LNCaP clone FGC (cell line): Measurements from ENCODE around the gene CSPG4.
"Not testable (repeated sequence)": the region's sequence is repeated elsewhere in the genome, so short reads cannot be mapped to it uniquely, and the experiment has no call there.

Experiments
- DNase-seq: peaks from one replicate; pipeline ENCODE4 v3.0.0-alpha.2; 2011; ENCODE audit warnings: low read depth
- H3K4me3 ChIP-seq: 2 replicates; pipeline ENCODE4 v1.5.1; 2011; ENCODE audit warnings: mild to moderate bottlenecking, low read depth, low read length, control low read depth
- TF ChIP-seq, protein P1 (sequence below): IDR thresholded peaks from 2 replicates; pipeline ENCODE4 v1.5.1; 2012; ENCODE audit warnings: mild to moderate bottlenecking; ENCODE audit not compliant: control insufficient read depth, insufficient read depth; ENCODE audit errors: extremely low read depth

CSPG4 gene

GRCh38 chr15:75683646-75684312, 28.9 kb downstream of the CSPG4 start:
- not testable (repeated sequence) for H3K4me3 ChIP-seq, DNase-seq
- TF ChIP-seq, protein P1, sequence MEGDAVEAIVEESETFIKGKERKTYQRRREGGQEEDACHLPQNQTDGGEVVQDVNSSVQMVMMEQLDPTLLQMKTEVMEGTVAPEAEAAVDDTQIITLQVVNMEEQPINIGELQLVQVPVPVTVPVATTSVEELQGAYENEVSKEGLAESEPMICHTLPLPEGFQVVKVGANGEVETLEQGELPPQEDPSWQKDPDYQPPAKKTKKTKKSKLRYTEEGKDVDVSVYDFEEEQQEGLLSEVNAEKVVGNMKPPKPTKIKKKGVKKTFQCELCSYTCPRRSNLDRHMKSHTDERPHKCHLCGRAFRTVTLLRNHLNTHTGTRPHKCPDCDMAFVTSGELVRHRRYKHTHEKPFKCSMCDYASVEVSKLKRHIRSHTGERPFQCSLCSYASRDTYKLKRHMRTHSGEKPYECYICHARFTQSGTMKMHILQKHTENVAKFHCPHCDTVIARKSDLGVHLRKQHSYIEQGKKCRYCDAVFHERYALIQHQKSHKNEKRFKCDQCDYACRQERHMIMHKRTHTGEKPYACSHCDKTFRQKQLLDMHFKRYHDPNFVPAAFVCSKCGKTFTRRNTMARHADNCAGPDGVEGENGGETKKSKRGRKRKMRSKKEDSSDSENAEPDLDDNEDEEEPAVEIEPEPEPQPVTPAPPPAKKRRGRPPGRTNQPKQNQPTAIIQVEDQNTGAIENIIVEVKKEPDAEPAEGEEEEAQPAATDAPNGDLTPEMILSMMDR = peak; percentile 84

DNA sequence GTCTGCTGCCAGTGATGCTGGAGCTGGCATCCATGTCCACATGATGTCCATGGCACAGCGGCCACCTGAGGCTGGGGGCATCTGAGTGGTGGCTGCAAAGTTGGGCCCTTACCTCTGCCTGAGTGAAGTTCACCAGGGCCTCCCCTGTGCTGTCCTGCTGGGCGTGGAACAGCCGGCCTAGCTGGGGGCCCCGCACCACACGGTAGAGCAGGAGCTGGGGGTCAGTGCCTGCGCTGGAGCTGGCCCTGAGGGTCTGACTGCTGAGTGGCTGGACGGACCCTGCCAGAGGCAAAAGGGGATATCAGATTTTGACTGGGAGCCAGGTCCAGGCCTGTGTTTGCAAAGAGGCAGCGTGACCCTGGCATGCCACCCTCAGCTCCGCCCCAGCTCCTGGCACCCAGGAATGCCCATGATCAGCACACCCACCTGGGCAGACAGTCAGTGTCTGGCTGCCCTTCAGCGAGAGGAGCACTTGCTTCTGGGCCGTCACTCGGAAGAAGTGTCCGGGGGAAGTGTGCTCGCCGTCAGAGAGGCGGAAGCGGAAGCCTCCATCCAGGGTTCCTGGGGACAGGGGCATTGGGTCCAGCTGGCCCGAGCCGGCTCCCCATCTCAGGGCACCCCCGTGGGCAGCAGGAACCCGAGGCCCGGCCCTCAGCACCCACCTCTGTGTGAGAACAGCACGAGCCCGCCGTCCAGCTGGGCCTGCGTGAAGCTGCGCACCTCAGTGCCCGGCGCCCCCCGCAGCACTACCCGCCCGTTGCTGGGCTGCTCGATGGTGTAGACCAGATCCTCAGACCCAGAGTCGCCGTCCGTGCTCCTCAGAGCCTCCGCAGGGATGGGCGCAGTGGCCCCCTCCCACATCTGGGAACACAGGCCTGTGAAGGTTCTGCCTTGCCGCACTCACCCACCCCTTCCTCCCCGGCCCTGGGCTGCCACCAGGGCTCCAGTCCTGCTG, 30.2 kb downstream of the CSPG4 start:
- no peak overlapping the region for H3K4me3 ChIP-seq
- TF ChIP-seq, protein P1 = no peak
- DNase-seq = no peak

- H3K4me3 ChIP-seq = no peak overlapping the region
- TF ChIP-seq, protein P1 = no peak
- no peak for DNase-seq
Observed at GRCh38 chr15:75680007-75680789, 32.5 kb downstream of the CSPG4 start.

DNA sequence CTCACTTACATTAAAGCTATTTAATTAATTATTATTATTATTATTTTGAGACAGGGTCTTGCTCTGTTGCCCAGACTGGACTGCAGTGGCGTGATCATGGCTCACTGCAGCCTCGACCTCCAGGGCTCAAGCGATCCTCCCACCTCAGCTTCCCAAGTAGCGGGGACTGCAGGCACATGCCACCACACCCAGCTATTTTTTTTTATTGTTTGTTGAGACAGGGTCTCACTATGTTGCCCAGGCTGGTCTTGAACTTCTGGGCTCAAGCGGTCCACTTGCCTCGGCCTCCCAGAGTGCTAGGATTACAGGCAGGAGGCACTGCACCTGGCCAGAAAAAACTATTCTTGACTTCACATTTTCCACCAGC, 34.3 kb downstream of the CSPG4 start:
- DNase-seq, H3K4me3 ChIP-seq: not testable (repeated sequence)

DNA sequence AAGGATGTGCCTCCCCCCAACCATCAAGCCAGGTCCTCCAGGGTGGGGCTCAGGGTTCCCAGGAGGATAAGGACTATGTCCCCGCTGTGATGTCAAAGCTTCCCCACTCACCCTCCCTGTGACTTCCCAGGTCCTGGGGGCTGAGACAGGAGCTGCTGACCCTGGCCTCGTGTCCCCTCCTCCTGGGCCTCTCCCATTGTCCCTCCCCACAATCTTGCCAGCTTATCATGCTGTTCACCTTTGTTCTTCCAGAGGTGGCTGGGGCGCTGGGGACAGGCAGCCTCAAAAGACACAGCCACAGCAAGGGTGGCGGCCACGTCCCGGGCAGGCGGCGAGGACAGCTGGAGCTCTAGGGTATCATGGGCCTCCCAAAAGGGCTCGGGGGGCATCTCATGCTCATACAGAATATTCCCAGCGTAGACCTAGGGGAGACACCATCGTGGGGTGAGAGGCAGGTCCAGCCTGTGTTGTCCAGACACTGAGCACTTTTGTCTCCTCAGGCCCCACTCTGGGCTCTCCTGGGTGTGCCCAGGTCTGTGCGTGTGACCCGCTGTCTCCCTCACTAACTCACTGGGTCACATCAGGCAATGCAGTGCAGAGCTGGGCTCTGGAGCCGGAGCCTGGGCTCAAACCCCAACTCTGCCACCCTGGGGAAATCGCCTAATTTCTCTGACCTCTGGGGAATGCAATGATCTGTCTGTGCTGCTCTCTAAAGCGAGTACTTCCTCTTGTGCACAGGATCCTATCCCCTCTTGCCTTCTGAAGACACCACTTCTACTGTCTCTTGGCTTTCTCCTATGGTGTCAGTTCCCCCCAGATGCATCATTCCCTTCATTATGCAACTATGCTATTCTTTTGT, 35.0 kb downstream of the CSPG4 start:
- TF ChIP-seq, protein P1 = no peak
- DNase-seq = no peak
- no peak overlapping the region for H3K4me3 ChIP-seq

DNA sequence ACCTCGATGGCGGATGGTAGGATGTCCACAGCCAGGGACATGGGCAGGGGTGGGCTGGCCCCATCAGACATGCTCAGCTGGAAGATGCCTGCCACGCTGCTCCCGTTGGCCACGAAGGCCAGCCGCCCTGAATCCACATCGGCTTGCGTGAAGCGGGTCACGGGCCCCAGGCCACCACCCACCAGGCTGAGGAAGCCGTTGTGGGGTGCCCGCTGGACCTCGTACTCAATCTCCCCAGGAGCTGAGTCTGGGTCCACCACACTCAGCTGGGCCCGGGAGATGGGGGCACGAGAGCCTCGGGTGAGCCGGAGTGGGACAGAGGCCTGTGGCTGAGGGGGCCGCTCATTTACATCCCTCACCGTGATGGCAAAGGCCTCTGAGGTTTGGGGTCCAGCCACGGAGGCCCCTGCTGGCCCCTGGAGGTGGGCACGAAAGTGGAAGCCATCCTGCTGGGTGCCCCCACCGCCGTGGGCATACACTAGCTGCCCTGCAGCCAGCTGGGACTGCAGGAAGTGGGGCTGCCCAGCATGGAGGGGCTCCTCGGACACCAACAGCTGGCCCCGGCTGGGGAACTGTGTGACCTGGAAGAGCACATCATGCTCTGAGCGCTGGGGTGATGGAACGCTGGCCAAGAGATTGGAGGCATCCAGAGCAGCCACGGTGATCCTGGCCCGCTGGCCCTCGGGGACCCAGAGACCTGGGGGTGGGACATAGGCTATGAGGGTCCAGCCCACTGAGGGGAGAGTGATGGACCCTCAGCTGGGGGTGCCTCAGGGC, 35.8 kb downstream of the CSPG4 start:
- TF ChIP-seq, protein P1 = no peak
- DNase-seq = no peak
- no peak overlapping the region for H3K4me3 ChIP-seq
